Skeletal muscle satellite cell (primary cell): Measurements from ENCODE around the gene ATP10A.

Experiments
- H3K27me3 ChIP-seq: 2 replicates; pipeline ENCODE4 v1.7.0; 2013; ENCODE audit warnings: low read length; ENCODE audit not compliant: control insufficient read depth, insufficient read depth
- H3K36me3 ChIP-seq: 2 replicates; pipeline ENCODE4 v1.7.0; 2013; ENCODE audit warnings: mild to moderate bottlenecking, control low read depth, low read length; ENCODE audit not compliant: insufficient read depth
- H3K4me1 ChIP-seq: 2 replicates; pipeline ENCODE4 v1.7.0; 2013; ENCODE audit warnings: low read length; ENCODE audit not compliant: control insufficient read depth, insufficient read depth
- H3K4me2 ChIP-seq: 2 replicates; pipeline ENCODE4 v1.7.0; 2013; ENCODE audit warnings: mild to moderate bottlenecking, low read length
- H3K4me3 ChIP-seq: 2 replicates; pipeline ENCODE4 v1.7.0; 2013; ENCODE audit warnings: low read length
- H3K9ac ChIP-seq: 2 replicates; pipeline ENCODE4 v1.7.0; 2013; ENCODE audit warnings: mild to moderate bottlenecking, low read depth, low read length, moderate library complexity
- H3K9me3 ChIP-seq: replicated peaks from 2 replicates; pipeline ENCODE4 v1.7.0; 2013; ENCODE audit warnings: mild to moderate bottlenecking, control low read depth, low read length

The ATP10A gene

GRCh38 chr15:25852027-25852426 is 11.1 kb downstream of the ATP10A start:
- no peaks in the 10 kb centered on the region for H3K9me3 ChIP-seq
- H3K9ac ChIP-seq: no peak overlapping the region
- no peaks in the 10 kb centered on the region for H3K36me3 ChIP-seq
- H3K4me3 ChIP-seq: no peak overlapping the region
- no peaks in the 10 kb centered on the region for H3K27me3 ChIP-seq
- H3K4me1 ChIP-seq: peaks cover 38% of the 10 kb centered on the region
- H3K4me2 ChIP-seq: no peak overlapping the region

GRCh38 chr15:25850154-25851111 is 12.7 kb downstream of the ATP10A start:
- Histone ChIP-seq H3K4me2 (peak overlapping the region; percentile 82), H3K9me3 (no peaks in the 10 kb centered on the region), H3K4me3 (peak overlapping the region; percentile 67), H3K4me1 (peaks cover 42% of the 10 kb centered on the region), H3K9ac (peak overlapping the region; percentile 85), H3K36me3 (no peaks in the 10 kb centered on the region), H3K27me3 (no peaks in the 10 kb centered on the region)

GRCh38 chr15:25849157-25849921 is 13.8 kb downstream of the ATP10A start:
- Histone ChIP-seq H3K9ac (peak overlapping the region; percentile 85), H3K4me1 (peaks cover 49% of the 10 kb centered on the region), H3K27me3 (no peaks in the 10 kb centered on the region), H3K4me3 (peak overlapping the region; percentile 64), H3K4me2 (peak overlapping the region; percentile 82), H3K36me3 (no peaks in the 10 kb centered on the region), H3K9me3 (no peaks in the 10 kb centered on the region)

GRCh38 chr15:25848784-25849156 is 14.4 kb downstream of the ATP10A start:
- no peaks in the 10 kb centered on the region for H3K27me3 ChIP-seq
- H3K4me1 ChIP-seq: peaks cover 49% of the 10 kb centered on the region
- peak overlapping the region; percentile 82 for H3K4me2 ChIP-seq

GRCh38 chr15:25848325-25848724 is 14.8 kb downstream of the ATP10A start:
- Histone ChIP-seq H3K9ac (no peak overlapping the region), H3K27me3 (no peaks in the 10 kb centered on the region), H3K4me1 (peaks cover 49% of the 10 kb centered on the region), H3K4me3 (no peak overlapping the region), H3K4me2 (no peak overlapping the region), H3K9me3 (no peaks in the 10 kb centered on the region), H3K36me3 (no peaks in the 10 kb centered on the region)

More at GRCh38 chr15:25848784-25849156, 14.4 kb downstream of the ATP10A start:
- no peaks in the 10 kb centered on the region for H3K36me3 ChIP-seq
- no peaks in the 10 kb centered on the region for H3K9me3 ChIP-seq
- H3K4me3 ChIP-seq: peak overlapping the region; percentile 37
- peak overlapping the region; percentile 85 for H3K9ac ChIP-seq

GRCh38 chr15:25847051-25847450 is 16.1 kb downstream of the ATP10A start:
- no peak overlapping the region for H3K4me3 ChIP-seq
- no peaks in the 10 kb centered on the region for H3K9me3 ChIP-seq
- no peak overlapping the region for H3K4me2 ChIP-seq
- no peaks in the 10 kb centered on the region for H3K36me3 ChIP-seq
- H3K4me1 ChIP-seq: peaks cover 42% of the 10 kb centered on the region
- no peaks in the 10 kb centered on the region for H3K27me3 ChIP-seq
- H3K9ac ChIP-seq: no peak overlapping the region

GRCh38 chr15:25846377-25846776 is 16.8 kb downstream of the ATP10A start:
- Histone ChIP-seq H3K4me1 (peaks cover 42% of the 10 kb centered on the region), H3K27me3 (no peaks in the 10 kb centered on the region), H3K4me2 (no peak overlapping the region), H3K9ac (no peak overlapping the region), H3K36me3 (no peaks in the 10 kb centered on the region), H3K4me3 (no peak overlapping the region), H3K9me3 (no peaks in the 10 kb centered on the region)

GRCh38 chr15:25844981-25845680 is 18.0 kb downstream of the ATP10A start:
- Histone ChIP-seq H3K4me3 (no peak overlapping the region), H3K9ac (no peak overlapping the region), H3K4me2 (no peak overlapping the region), H3K27me3 (no peaks in the 10 kb centered on the region), H3K36me3 (no peaks in the 10 kb centered on the region), H3K9me3 (no peaks in the 10 kb centered on the region), H3K4me1 (peaks cover 33% of the 10 kb centered on the region)

GRCh38 chr15:25844542-25844941 is 18.6 kb downstream of the ATP10A start:
- Histone ChIP-seq H3K4me1 (peaks cover 27% of the 10 kb centered on the region), H3K27me3 (no peaks in the 10 kb centered on the region), H3K9me3 (no peaks in the 10 kb centered on the region), H3K4me3 (no peak overlapping the region), H3K4me2 (no peak overlapping the region), H3K36me3 (no peaks in the 10 kb centered on the region), H3K9ac (no peak overlapping the region)

GRCh38 chr15:25844076-25844475 is 19.1 kb downstream of the ATP10A start:
- no peaks in the 10 kb centered on the region for H3K9me3 ChIP-seq
- H3K4me2 ChIP-seq: no peak overlapping the region
- no peak overlapping the region for H3K9ac ChIP-seq
- no peaks in the 10 kb centered on the region for H3K27me3 ChIP-seq
- peaks cover 23% of the 10 kb centered on the region for H3K4me1 ChIP-seq
- H3K36me3 ChIP-seq: no peaks in the 10 kb centered on the region
- H3K4me3 ChIP-seq: no peak overlapping the region

- Histone ChIP-seq H3K4me3 (no peak overlapping the region), H3K4me1 (no peaks in the 10 kb centered on the region), H3K4me2 (no peak overlapping the region), H3K27me3 (no peaks in the 10 kb centered on the region), H3K36me3 (no peaks in the 10 kb centered on the region), H3K9ac (no peak overlapping the region), H3K9me3 (no peaks in the 10 kb centered on the region)
These were observed 23.4 kb downstream of the ATP10A start for GRCh38 chr15:25839638-25840156.
